OCI-M1 (cell line): ENCODE data around the gene CRISP2.
"Not testable (repeated sequence)": the region's sequence is repeated elsewhere in the genome, so short reads cannot be mapped to it uniquely, and the experiment has no call there.

Source experiments
- DNase-seq: peaks from one replicate; lab custom pipeline; 2025; lab: John Stamatoyannopoulos, UW

Gene CRISP2, protein sequence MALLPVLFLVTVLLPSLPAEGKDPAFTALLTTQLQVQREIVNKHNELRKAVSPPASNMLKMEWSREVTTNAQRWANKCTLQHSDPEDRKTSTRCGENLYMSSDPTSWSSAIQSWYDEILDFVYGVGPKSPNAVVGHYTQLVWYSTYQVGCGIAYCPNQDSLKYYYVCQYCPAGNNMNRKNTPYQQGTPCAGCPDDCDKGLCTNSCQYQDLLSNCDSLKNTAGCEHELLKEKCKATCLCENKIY

DNA sequence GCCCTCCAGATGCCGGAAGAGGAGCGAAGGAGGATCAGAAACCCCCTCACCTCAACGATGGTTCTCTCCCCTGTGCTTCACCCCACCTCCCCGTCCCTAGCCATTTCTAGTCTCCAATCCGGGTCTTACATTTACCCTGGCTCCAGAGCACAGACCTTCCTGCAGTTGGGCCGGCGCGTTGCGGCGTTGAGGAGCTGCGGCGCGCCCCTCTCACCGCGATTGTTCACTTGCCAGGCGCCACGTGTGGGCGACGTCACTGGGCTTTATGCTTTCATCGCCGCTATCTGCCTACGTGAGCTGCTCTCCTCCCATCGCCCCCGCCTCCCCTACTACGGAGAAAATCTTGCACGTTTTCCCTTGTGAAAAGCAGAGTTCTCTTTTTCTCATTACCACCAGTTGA, at the start of gene CRISP2:
Gene CRISP2 (minus strand): TSS at position 198 of the 400 bp plus-strand sequence. CDS start 4,347 bp downstream, outside the sequence.
- no peak for DNase-seq

DNA sequence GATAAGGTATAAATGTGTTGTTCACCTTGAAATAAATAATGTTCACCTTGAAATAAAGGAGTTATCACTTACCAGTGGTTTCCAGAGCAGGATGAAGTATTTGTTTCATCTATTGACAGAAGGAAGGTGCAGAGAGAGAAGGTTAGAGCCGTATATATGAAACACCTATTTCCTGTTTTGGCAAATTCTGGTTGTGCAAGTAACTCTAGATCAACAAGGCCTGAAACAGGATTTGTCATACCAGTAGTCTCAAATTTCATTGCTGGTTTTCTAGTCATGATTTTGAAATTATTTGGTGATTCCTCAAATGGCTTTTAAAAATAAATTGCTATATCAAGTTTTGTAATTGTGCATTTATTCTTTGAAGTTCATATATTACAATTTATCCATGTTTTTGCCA, 30.9 kb upstream of the CRISP2 start, which contains the start of gene CRISP3:
Gene CRISP3 (minus strand): TSS at position 130 of the 400 bp plus-strand sequence. CDS start 21 bp downstream, at position 109.
- peak; percentile 37 for DNase-seq

DNA sequence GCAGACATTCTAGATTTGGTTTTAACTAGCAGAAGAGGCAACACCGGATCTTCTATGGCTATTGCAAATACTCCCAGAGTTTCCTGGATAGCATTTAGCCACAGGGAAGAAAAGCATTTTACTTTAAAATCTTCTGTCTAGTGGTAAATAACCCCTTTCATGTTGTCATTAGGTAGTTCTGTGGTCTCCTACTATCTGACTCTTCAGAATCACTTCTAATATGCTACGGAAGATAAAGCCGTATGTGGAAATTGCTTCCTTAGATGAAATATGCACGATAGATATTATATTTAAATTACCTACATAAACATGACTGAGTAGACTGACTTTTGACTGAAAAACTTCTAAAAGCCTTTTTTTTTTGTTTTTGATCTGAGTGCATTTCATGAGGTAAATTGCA, 30.1 kb upstream of the CRISP2 start:
- DNase-seq, result peak; percentile 58

DNA sequence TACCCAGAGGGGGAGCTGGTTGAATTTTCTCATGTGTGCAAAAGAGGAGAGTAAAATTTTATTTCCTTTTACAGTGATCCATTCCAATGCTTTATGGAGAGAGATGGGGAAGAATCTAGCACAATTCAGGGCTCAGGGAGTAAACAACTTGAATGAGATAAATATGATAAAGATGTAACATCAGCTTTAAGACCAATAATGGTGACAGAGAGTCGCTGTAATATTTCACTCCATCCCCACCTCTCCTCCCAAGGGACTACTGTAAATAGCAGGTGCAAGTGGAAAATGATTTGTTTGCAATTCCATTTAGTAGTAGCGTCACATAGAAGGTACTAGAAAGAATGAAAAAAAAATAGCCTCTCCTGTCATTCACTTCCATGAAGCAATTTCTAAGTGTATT, 26.1 kb upstream of the CRISP2 start:
- DNase-seq, result no peak

DNA sequence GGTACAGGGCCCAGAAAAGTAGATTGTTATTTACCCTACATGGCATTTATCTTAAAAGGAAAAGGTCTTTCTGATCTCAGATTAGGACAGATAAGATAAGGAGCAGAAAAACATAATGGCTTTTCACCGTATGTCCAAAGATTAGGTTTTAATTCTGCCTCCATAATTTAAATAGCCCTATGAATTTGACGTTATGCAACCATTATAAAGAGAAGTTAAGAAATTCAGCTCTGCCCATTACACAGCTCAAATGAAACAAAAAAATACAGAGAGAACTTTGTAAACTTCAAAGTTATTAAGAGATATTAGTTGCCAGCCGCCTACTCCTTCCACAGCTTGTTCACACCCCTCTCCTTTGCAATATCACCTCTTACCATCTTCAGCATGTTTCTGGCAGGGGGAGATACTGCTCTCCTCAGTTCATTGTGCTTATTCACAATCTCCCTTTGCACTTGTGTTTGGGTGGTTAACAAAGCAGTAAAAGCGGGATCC, 22.7 kb upstream of the CRISP2 start:
- peak; percentile 81 for DNase-seq

DNA sequence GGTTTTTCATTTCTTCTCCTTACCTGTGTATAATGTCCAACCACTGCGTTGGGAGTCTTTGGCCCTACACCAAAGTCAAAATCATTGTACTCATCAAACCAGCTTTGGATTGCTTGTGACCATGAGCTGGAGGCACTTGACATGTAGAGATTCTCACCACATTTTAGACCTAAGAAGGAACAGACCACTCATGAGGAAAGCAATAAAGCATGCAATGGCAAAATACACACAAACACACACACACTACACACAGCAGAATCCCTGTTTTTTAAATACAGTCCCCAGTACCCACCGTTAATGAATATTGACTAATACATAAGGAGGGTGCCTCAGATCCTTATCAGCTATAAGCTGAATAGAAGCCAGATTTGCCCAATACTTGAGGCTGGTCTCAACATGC, 20.3 kb upstream of the CRISP2 start:
- DNase-seq, result peak; percentile 43

DNA sequence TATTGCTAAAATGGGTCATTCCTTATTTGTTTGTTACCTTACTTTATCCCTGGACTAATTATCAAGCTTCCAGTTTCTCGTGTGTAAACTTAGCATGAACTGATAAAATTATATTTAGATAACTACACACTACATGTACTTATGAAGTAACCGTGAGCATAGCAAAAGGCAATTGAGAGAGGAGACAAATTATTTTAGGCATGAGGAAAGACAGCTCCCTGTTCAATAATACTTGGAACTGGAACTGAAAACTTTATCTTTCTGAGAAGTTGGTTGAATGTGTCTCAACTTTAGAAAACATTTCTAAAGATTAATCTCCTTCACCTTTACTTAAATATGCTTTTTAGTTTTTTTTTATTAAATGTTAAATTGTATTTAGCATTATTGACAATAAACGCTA, 19.4 kb upstream of the CRISP2 start:
- DNase-seq, result peak; percentile 57

DNA sequence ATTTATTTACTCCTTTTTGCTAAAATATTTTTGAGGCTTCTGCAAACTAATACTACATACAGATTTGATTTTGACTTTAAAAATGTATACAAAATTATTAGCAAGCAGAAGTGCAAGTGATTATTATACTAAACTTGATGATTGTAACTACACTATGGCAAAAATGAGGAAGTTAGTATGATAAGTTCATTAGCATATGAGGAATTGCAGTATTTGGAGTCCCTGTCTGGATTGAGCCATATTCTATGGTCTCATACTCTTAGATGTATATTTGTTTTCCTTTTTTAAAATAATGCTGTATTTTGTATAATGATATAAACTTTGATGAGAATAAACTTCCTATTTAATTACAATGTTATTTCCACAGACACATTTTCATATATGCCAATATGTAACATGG, 16.9 kb upstream of the CRISP2 start:
- DNase-seq, result peak; percentile 64

DNA sequence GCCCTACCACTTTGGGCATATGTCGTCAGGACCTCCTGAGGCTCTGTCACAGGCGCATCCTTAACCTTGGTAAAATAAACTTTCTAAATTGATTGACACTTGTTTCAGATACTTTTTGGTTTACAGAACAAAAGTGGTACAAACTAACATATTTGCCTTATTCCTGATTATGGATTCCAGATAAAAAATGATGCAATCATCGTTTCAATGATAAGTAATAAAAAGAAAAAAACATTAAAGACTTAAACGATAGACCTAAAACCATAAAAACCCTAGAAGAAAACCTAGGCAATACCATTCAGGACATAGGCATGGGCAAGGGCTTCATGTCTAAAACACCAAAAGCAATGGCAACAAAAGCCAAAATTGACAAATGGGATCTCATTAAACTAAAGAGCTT, 10.6 kb upstream of the CRISP2 start:
- not testable (repeated sequence) for DNase-seq

DNA sequence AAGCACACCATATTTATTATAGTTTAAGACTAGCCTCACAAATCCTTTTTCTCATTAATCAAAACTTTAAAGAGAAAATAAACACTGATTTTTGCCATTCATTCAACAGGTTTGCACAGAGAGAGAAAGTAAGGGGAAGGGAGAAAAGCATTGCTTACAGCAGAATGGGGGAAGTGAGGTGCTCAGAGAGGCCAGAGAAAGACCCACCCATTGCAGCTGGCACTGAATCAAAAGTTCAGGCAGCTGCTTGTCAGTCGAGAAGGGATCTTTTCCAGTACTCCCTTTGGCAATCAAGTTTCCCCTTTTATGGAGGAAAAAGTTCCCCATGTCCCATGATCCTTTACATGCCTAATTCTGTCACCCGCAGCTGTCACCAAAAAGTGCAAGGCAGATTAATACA, 8.0 kb upstream of the CRISP2 start:
- peak; percentile 19 for DNase-seq

DNA sequence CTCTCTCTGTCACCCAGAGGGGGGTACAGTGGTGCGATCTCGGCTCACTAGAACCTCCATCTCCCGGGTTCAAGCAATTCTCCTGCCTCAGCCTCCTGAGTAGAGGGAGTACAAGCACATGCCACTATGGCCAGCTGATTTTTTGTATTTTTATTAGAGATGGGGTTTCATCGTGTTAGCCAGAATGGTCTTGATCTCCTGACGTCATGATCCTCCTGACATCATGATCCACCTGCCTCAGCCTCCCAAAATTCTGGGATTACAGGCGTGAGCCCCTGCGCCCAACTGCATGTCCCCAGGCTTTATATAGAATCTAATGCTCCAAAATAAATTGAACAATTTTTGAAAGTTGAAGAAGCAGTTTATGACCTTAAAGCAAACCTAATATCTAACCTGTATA, 7.0 kb upstream of the CRISP2 start:
- no peak for DNase-seq

DNA sequence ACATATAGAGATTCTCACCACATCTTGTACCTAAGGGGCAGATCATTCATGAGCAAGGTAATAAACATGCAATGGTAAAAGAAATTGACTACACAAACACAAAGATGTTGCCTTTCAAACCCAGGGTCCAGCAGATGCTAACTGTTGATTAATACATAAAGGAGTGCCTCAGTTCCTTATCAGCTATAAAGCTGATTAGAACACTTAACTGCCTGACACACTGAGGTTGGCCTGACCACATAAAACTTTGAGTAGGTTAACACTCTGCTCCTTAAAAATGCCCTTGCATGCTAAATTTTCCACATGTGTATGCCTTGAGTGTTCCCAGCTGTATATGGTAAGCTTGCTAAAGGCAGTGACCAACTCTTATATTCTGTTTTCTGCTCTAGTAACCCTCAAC, 14.9 kb downstream of the CRISP2 start:
- DNase-seq, result peak; percentile 70

DNA sequence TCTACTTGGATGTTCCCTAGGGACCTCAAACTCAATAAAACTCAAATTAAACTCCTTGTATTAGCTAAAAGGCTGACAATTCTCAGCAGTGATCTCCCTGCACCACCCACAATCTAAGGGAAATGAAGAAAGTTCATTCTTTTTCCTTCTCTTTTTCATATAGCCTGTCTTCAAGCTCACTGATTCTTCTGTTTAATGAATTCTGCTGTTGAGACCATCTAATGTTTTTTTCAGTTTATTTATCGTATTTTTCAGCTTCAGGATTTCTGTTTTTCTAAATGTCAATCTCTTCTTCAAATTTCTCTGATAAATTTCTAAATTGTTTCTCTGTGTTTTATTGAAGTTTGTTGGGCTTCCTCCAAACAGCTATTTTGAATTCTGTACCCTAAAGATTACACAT, 19.8 kb downstream of the CRISP2 start:
- no peak for DNase-seq

DNA sequence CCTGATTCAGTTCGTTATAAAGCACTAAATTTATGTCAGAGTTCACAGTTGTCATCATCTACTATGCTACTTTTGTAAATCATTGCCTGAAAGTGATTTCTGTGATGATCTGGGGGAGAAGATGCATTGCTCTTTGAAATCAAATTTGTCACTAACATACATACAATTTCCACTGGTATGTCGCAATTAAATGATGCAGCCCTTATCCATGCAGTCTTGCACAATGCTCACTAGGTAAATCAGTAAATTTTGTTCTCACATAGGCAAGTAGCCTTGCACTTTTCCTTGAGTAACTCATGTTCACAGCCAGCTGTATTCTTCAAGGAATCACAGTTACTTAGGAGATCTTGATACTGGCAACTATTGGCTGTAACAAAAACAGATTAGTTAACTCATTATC, 20.8 kb downstream of the CRISP2 start:
- DNase-seq, result no peak

DNA sequence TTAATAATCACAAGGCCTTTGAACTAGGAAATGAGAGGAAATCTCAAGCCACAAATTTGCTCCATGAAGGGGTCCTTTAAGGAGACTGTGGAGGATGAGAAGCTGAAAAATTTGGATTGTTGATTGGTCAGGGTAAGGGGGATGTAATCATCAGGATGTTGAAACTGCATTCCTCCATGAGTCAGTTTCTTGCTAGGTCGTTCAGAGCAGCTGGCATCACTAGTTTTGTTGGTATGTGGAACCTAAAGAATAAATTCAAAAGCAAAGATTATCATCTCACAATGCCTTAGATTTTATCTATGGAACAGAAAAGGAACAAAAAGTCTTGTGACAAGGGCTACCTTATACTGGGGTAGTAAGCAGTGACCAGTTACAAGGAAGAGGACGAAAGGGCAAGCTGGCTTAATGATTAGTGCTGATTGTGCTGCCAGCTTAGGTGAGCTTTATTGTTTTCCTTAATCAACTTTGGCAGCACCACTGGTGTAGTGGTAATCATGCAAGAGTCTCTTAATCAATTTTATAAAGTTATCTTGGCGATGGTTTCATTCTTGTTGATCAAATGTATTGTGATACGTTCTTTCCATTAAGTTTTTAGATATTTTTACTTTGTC, 36.6 kb downstream of the CRISP2 start:
- DNase-seq, result no peak

DNA sequence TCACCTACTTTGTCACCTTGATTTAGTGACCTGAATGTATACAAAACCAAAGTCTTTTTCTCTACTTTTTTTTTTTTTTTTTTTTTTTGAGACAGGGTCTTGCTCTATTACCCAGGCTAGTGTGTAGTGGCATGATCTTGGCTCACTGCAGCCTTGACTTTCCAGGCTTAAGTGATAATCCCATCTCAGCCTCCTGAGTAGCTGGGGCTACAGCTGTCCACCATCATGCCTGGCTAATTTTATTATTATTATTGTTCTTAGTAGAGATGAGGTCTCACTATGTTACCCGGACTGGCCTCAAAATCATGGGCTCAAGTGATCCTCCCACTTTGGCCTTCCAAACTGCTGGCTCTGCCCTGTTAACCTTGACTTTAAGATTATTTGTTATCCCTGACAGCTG, 37.5 kb downstream of the CRISP2 start:
- DNase-seq, result no peak

DNA sequence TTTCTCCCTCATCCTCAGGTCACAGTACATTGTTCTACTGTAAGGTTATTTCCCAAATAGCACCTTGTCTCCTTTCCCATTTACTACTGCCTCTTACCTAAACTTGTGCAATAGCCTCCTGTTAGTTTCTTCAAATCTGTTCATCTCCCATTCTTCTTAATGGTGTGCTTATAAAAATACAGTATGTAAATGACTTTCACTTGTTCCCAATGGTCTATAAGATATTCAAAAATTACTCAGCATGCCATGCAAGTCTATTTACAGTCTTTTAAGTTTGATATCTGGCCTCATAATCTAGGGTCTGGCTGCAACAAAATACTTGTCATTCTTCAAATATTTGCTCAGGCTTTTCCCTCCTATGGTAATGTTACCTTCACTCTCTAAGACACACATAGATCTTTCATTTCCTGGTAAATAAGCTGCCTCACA, 45.2 kb downstream of the CRISP2 start:
- DNase-seq, result peak; percentile 61

DNA sequence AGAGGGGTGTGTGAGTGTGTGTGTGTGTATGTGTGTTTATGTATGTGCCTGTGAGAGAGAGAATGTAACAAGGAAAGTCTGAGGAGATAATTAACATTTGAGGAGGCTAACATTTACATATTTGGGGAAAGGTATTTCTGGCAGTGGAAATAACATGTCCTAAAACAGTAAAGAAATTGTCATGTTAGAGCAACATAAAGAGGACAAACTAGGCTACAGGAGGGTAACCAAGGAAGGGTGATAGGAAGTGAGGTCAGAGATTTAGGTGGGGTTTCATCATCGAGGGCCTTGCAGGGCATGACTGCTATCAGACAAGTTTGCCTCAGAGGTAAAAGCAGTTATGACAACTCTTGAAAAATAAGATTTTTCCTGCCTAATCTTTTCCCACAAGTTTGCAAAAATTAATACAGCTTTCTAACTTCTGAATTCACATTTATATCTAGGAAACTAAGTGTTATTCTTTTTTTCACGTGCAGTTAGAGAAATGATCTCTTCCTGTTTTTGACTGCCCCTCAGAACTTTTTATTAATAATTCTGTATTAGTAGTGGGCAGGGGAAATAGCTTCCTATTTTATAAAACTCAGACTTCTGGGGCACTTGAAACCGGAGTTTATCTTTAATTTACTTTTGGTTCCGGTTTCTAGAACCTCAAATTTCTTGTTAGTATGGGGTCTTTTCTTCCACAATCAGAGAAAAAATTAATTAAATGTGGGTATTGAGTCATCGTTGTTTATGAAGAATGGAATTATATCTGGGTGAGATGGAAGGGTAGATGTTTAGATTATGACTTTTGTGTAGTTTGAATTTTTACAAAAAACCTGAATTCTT, 46.2 kb downstream of the CRISP2 start:
- peak; percentile 87 for DNase-seq

DNA sequence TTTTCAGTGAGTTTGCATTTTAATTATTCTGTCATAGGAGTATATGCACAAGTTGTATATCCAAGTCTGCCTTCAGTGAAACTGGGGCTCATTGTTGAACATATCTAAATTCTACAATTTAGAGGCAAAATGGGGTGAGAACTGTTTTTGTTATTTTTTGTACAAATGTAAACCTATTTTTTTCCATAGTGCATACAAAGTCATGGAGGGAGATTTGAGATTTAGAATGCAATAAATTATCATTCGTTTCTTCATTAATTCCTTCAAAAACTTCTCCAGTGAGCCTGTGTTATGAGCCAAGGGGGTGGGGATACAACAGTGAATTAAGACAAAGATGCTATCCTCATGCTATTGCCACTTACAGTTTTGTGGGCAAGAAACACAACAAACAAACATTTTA, 46.9 kb downstream of the CRISP2 start:
- DNase-seq, result no peak

DNA sequence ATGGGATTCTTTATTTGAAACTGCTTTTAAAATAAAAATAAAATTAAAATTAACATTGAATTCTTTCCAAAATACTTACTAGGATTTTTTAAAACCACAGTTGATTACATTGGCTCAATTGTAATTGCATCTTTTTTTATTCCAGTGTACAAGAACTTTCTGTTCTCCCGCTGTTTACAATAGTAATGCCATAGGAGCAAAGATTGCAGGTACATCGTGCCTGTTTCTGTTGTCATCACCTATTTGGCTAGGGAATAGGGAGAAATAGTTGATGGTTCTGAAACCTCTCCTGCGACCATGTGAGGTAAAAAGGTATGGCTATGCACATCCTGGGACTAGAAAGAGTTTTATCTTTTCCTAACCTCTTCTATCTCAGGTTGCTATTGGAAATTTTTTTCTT, 48.5 kb downstream of the CRISP2 start:
- no peak for DNase-seq

DNA sequence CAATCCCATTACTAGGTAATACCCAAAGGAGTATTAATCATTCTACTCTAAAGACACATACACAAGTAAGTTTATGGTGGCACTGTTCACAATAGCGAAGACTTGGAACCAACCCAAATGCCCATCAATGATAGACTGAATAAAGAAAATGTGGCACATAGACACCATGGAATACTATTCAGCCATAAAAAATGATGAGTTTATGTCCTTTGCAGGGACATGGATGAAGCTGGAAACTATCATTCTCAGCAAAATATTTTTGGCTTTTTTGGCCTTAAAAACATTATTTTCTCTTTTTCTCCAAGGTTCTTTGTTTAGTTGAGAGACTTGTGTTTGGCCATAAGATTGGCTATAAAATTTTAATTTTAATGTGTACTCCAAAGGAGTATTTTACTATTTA, 49.3 kb downstream of the CRISP2 start:
- DNase-seq, result not testable (repeated sequence)

DNA sequence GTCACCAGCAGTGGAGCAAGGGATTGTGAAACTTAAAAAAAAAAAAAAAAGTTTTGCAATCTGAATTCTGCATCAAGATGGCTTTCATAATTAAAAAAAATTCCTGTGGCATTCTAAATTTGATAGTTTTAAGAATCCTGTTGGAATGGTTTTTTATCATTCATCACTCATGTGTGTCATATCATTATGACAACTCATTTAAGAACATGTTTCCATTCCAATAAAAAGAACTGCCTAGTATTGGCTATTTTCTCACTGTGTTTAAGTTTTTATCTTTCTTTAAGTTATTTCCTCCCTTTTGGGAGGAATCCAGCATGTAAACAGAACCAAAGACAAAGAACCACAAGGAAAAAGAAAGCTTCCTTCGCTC, 50.5 kb downstream of the CRISP2 start:
- peak; percentile 47 for DNase-seq
